IPS DF 6.9 (cell line): ENCODE measurements around the gene MORC1.

ENCODE experiments used
- DNase-seq: peaks from one replicate; pipeline ENCODE4 v3.0.0-alpha.2; 2013; ENCODE audit warnings: low read depth, low spot score
- H3K27ac ChIP-seq: one replicate; pipeline ENCODE4 v1.5.1; 2013; ENCODE audit warnings: low read length, control low read depth
- H3K27me3 ChIP-seq: 2 replicates; pipeline ENCODE4 v1.6.1; 2013; ENCODE audit warnings: mild to moderate bottlenecking, low read length; ENCODE audit not compliant: control insufficient read depth, insufficient read depth
- H3K36me3 ChIP-seq: 2 replicates; pipeline ENCODE4 v1.6.1; 2013; ENCODE audit warnings: low read length; ENCODE audit not compliant: control insufficient read depth, insufficient read depth
- H3K4me1 ChIP-seq: 2 replicates; pipeline ENCODE4 v1.6.1; 2013; ENCODE audit warnings: low read length; ENCODE audit not compliant: control insufficient read depth, insufficient read depth
- H3K4me3 ChIP-seq: 2 replicates; pipeline ENCODE4 v1.5.1; 2013; ENCODE audit warnings: mild to moderate bottlenecking, low read length
- H3K9me3 ChIP-seq: 2 replicates; pipeline ENCODE4 v1.6.1; 2013; ENCODE audit warnings: low read length, inconsistent platforms; ENCODE audit not compliant: control insufficient read depth, insufficient read depth
- WGBS: extraction: QIAGEN DNeasy Blood & Tissue Kit; methylation state at CpG from one replicate; pipeline ENCODE4 v1.1.7; 2013; ENCODE audit warnings: mixed read lengths, missing lambda C conversion rate; ENCODE audit not compliant: insufficient read length, insufficient coverage; 5-methylcytosine and 5-hydroxymethylcytosine counted together

The MORC1 gene

GRCh38 chr3:109072194-109072593 is 45.7 kb downstream of the MORC1 start:
- no peak for DNase-seq
- H3K4me1 ChIP-seq = no peaks in the 10 kb centered on the region
- WGBS = no CpG with 5 or more reads among the region's 7 CpGs
- no peaks in the 10 kb centered on the region for H3K36me3 ChIP-seq
- H3K27me3 ChIP-seq = no peaks in the 10 kb centered on the region
- no peak overlapping the region for H3K4me3 ChIP-seq
- no peak overlapping the region for H3K27ac ChIP-seq
- no peaks in the 10 kb centered on the region for H3K9me3 ChIP-seq

DNA sequence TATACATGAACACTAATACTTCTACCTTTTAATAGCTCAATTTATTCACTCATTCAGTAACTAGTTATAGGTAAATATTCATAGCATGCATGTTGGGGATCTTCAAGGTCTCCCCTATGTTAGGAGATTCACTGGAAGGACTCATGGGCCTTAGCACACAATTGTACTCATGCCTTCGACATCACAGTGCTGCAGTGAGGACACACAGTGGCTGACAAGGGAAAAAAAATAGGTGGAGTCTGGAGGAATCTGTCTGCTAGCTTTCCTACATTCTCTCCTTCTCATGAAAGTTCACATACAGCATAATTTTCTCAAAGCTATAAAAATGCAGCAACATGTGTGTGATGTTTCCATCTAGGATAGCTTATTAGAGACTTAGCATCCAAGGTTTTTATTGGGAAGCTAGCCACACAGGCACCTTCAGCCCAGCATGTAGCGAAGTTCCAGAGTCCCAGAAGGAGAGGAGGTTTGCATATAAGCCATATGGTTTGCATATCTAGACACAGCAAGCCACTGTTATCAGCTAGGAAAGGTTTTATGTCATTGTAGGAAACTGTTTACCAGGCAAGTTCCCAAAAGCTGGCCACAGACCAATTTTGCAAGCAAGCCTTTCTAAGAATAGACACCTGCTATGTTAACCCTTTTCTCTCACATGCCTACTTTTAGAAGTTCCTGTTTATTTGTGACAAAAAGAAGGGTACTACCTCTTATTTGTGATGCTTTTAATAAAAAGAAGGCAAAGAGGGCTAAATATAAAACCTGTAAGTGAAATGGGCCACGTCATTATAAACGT is 46.4 kb downstream of the MORC1 start:
- Histone ChIP-seq H3K9me3 (no peaks in the 10 kb centered on the region), H3K27me3 (no peaks in the 10 kb centered on the region), H3K4me3 (no peak overlapping the region), H3K36me3 (no peaks in the 10 kb centered on the region), H3K27ac (no peak overlapping the region), H3K4me1 (no peaks in the 10 kb centered on the region)
- no CpG with 5 or more reads among the region's 4 CpGs for WGBS
- DNase-seq = no peak

GRCh38 chr3:109070211-109070610 is 47.7 kb downstream of the MORC1 start:
- H3K27ac ChIP-seq = no peak overlapping the region
- H3K9me3 ChIP-seq = no peaks in the 10 kb centered on the region
- DNase-seq = no peak
- no peaks in the 10 kb centered on the region for H3K4me1 ChIP-seq
- H3K36me3 ChIP-seq = no peaks in the 10 kb centered on the region
- no peak overlapping the region for H3K4me3 ChIP-seq
- H3K27me3 ChIP-seq = no peaks in the 10 kb centered on the region
- WGBS = no CpG with 5 or more reads among the region's 7 CpGs

- Histone ChIP-seq H3K27ac (no peak overlapping the region), H3K36me3 (no peaks in the 10 kb centered on the region), H3K4me1 (no peaks in the 10 kb centered on the region), H3K27me3 (no peaks in the 10 kb centered on the region), H3K4me3 (no peak overlapping the region), H3K9me3 (no peaks in the 10 kb centered on the region)
- no peak for DNase-seq
- no CpG with 5 or more reads among the region's 3 CpGs for WGBS
These were observed 51.1 kb downstream of the MORC1 start for GRCh38 chr3:109066864-109067263.

- Histone ChIP-seq H3K9me3 (no peaks in the 10 kb centered on the region), H3K4me1 (no peaks in the 10 kb centered on the region), H3K36me3 (no peaks in the 10 kb centered on the region), H3K27me3 (no peaks in the 10 kb centered on the region), H3K27ac (no peak overlapping the region), H3K4me3 (no peak overlapping the region)
- DNase-seq = no peak
- WGBS = no CpG with 5 or more reads among the region's 5 CpGs
These were observed 58.7 kb downstream of the MORC1 start for GRCh38 chr3:109059264-109059663.

- no peak for DNase-seq
These were observed 60.3 kb downstream of the MORC1 start for GRCh38 chr3:109057616-109058015.

DNA sequence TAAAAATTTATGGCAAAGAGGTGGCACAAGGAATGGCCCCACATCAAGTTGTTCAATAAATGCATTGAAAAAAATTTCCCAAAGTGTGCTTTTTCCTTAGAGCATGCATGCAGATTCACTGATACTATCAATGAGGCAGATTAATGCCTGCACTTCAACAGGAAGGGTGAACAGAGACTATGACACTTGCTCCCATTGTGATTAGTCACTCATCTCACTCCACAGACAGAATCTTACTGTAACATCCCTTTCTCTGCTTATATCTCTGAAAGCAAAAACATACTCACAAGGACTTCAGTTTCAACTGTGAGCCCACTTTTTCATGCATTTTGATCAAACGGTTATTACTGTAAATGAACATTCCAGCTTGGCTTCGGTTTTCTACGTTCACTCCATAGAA is 60.9 kb downstream of the MORC1 start:
- Histone ChIP-seq H3K27ac (no peak overlapping the region), H3K36me3 (no peaks in the 10 kb centered on the region), H3K27me3 (no peaks in the 10 kb centered on the region), H3K4me1 (no peaks in the 10 kb centered on the region), H3K9me3 (no peaks in the 10 kb centered on the region), H3K4me3 (no peak overlapping the region)
- WGBS = no CpG with 5 or more reads among the region's 3 CpGs
- no peak for DNase-seq

More at GRCh38 chr3:109057616-109058015, 60.3 kb downstream of the MORC1 start:
- H3K9me3 ChIP-seq = no peaks in the 10 kb centered on the region
- no peaks in the 10 kb centered on the region for H3K4me1 ChIP-seq
- H3K4me3 ChIP-seq = no peak overlapping the region
- no peaks in the 10 kb centered on the region for H3K27me3 ChIP-seq
- WGBS = no CpG with 5 or more reads among the region's 3 CpGs
- H3K27ac ChIP-seq = no peak overlapping the region
- H3K36me3 ChIP-seq = no peaks in the 10 kb centered on the region

DNA sequence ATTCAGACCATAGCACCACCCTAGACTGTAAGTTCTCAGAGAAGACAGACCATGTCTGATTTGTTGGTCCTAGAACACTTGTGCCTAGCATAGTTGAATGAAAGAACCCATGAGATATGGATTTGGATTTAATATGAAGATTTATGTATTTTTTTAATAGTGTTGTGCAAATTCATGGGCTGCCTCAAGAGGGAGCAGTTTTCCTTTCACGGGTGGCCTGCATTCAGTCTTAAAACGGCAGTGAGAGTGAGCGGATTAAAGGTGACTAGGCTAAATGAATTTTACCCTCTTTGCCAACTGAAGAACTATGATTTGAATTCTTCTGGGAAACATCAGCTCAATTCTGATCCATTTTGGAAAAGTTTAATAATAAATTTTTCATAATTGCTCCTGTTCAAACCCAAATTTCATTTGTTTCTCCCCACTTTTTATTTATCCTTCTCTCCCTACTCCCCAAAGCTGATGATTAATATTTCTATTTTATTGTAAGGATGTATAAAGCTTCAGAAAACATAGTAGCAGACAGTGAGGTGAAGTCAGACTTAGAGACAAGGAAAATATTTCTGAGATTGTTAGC is 67.3 kb downstream of the MORC1 start:
- no peak for DNase-seq
- WGBS = no CpG with 5 or more reads among the region's 3 CpGs

GRCh38 chr3:109047366-109047765 is 70.6 kb downstream of the MORC1 start:
- Histone ChIP-seq H3K27me3 (no peaks in the 10 kb centered on the region), H3K27ac (no peak overlapping the region), H3K9me3 (no peaks in the 10 kb centered on the region), H3K4me3 (no peak overlapping the region), H3K4me1 (no peaks in the 10 kb centered on the region; the same call in 1 of the 2 replicates), H3K36me3 (no peaks in the 10 kb centered on the region)
- no CpG with 5 or more reads among the region's 2 CpGs for WGBS
- DNase-seq = no peak

More for the DNA sequence above, 67.3 kb downstream of the MORC1 start:
- Histone ChIP-seq H3K4me1 (no peaks in the 10 kb centered on the region; the same call in 1 of the 2 replicates), H3K36me3 (no peaks in the 10 kb centered on the region), H3K9me3 (no peaks in the 10 kb centered on the region), H3K27me3 (no peaks in the 10 kb centered on the region), H3K27ac (no peak overlapping the region), H3K4me3 (no peak overlapping the region)

GRCh38 chr3:109045271-109046040 is 72.5 kb downstream of the MORC1 start:
- Histone ChIP-seq H3K4me1 (no peaks in the 10 kb centered on the region; the same call in 1 of the 2 replicates), H3K27me3 (no peaks in the 10 kb centered on the region), H3K4me3 (no peak overlapping the region), H3K36me3 (no peaks in the 10 kb centered on the region), H3K27ac (no peak overlapping the region), H3K9me3 (no peaks in the 10 kb centered on the region)
- no peak for DNase-seq
- WGBS = no CpG with 5 or more reads among the region's 6 CpGs
